ENCODE measurements around the gene KLHDC8A. TPM values are rescaled to one million over a fixed set of nuclear protein-coding genes. Genes with fewer than 3 reads are reported as not detected.

Gene KLHDC8A
- total RNA-seq, 6 experiments from 2014 or later, result not detected

GRCh38 chr1:205346956-205347574 is 9.7 kb downstream of the KLHDC8A start:
- DNase-seq, result no peak
- Mint-ChIP-seq H3K4me3 (no peak overlapping the region), H3K36me3 (ENCODE audit: low read depth) (no peaks in the 10 kb centered on the region), H3K27me3 (ENCODE audit: insufficient read depth) (peaks cover 57% of the 10 kb centered on the region), H3K9me3 (no peaks in the 10 kb centered on the region), H3K4me1 (ENCODE audit: low read depth) (no peaks in the 10 kb centered on the region), H3K27ac (no peak overlapping the region)
- TF ChIP-seq CTCF (IDR thresholded peaks at IDR 0.05), result no peak

- no peak for DNase-seq
- H3K27ac Mint-ChIP-seq, result no peak overlapping the region
- no peaks in the 10 kb centered on the region for H3K36me3 Mint-ChIP-seq (ENCODE audit: low read depth)
- H3K9me3 Mint-ChIP-seq, result no peaks in the 10 kb centered on the region
- no peak for TF ChIP-seq CTCF (IDR thresholded peaks at IDR 0.05)
- no peaks in the 10 kb centered on the region for H3K4me1 Mint-ChIP-seq (ENCODE audit: low read depth)
- H3K27me3 Mint-ChIP-seq (ENCODE audit: insufficient read depth), result peaks cover 54% of the 10 kb centered on the region
- no peak overlapping the region for H3K4me3 Mint-ChIP-seq
These were observed 11.0 kb downstream of the KLHDC8A start for GRCh38 chr1:205345761-205346160.

- Mint-ChIP-seq H3K4me3 (no peak overlapping the region), H3K36me3 (ENCODE audit: low read depth) (no peaks in the 10 kb centered on the region), H3K27me3 (ENCODE audit: insufficient read depth) (peaks cover 55% of the 10 kb centered on the region), H3K9me3 (no peaks in the 10 kb centered on the region), H3K27ac (no peak overlapping the region), H3K4me1 (ENCODE audit: low read depth) (no peaks in the 10 kb centered on the region)
- no peak for TF ChIP-seq CTCF (IDR thresholded peaks at IDR 0.05)
- no peak for DNase-seq
These were observed 12.4 kb downstream of the KLHDC8A start for GRCh38 chr1:205344066-205344928.

- no peak overlapping the region for H3K4me3 Mint-ChIP-seq
- TF ChIP-seq CTCF (IDR thresholded peaks at IDR 0.05), result peak; percentile 35; the same call in 1 of the 2 replicates
- H3K27ac Mint-ChIP-seq, result no peak overlapping the region
These were observed 13.2 kb downstream of the KLHDC8A start for GRCh38 chr1:205343431-205344065.

GRCh38 chr1:205342986-205343385 is 13.7 kb downstream of the KLHDC8A start:
- no peak for DNase-seq
- no peak overlapping the region for H3K27ac Mint-ChIP-seq
- peaks cover 60% of the 10 kb centered on the region for H3K27me3 Mint-ChIP-seq (ENCODE audit: insufficient read depth)
- H3K4me3 Mint-ChIP-seq, result no peak overlapping the region
- no peaks in the 10 kb centered on the region for H3K36me3 Mint-ChIP-seq (ENCODE audit: low read depth)
- H3K4me1 Mint-ChIP-seq (ENCODE audit: low read depth), result no peaks in the 10 kb centered on the region
- no peak for TF ChIP-seq CTCF (IDR thresholded peaks at IDR 0.05)
- H3K9me3 Mint-ChIP-seq, result no peaks in the 10 kb centered on the region

More at GRCh38 chr1:205343431-205344065, 13.2 kb downstream of the KLHDC8A start:
- Mint-ChIP-seq H3K36me3 (ENCODE audit: low read depth) (no peaks in the 10 kb centered on the region), H3K4me1 (ENCODE audit: low read depth) (no peaks in the 10 kb centered on the region), H3K9me3 (no peaks in the 10 kb centered on the region), H3K27me3 (ENCODE audit: insufficient read depth) (peaks cover 60% of the 10 kb centered on the region)
- no peak for DNase-seq

Data from HFFc6 (cell line).